Loucy (cell line): Measurements from ENCODE around the gene DEFB129.
A peak's percentile ranks its signal among the peaks of the same experiment; 100 is the strongest.

Experiments used
- EZH2phosphoT487 ChIP-seq: fragments of 200-600 bp; IDR thresholded peaks from 2 replicates; pipeline ENCODE4 v1.6.1; 2018; ENCODE audit warnings: antibody characterized with exemption, mild to moderate bottlenecking, moderate library complexity, borderline replicate concordance
- TF ChIP-seq, protein P1 (sequence below): fragments of 200-600 bp; sonication (generic); conservative IDR thresholded peaks from 2 replicates; pipeline ENCODE4 v1.5.1; 2014; ENCODE audit warnings: mild to moderate bottlenecking, antibody characterized with exemption, low read length

DNA sequence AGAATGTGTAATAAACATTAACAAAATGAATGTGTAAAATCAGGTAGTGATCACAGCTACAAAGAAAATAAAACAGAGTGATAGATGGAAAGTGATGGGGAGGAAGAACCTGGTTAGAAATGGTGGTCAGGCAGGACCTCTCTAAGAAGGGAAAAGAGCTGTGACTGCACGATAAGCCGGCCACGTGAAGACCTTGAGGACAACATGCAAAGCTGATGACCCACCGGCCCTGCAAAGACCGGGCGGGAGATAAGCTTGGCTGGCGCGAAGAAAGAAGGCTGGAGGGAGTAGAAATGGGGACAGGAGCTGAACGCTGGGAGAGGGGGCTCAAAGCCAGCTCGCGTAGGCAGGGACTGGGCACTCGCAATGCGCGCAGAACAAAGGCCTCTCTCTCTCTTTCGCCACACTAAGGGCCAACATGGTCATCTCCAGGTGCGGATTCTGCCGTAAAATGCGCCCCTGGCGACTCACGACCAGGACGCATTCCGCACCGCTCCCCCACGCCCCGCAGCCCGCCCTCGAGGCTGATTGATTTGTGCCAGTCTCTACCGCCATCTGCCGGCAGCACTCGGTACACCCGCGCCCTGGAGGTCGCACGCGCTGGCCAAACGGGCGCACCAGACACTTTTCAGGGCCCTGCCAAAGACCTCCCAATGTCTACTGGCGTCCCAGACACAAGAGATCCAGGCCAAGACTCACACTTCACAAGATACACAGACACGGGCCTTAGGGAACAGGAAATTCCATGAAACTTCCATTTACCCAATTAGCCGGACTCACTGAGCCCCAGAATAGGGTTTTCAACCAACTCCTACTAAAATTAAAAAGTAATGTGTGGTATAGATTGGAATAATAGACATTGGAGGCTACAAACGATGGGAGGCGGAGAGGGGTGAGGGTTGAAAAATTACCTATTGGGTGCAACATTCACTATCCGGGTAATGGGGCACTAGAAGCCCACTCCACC, 39.8 kb downstream of the DEFB129 start:
- TF ChIP-seq, protein P1, sequence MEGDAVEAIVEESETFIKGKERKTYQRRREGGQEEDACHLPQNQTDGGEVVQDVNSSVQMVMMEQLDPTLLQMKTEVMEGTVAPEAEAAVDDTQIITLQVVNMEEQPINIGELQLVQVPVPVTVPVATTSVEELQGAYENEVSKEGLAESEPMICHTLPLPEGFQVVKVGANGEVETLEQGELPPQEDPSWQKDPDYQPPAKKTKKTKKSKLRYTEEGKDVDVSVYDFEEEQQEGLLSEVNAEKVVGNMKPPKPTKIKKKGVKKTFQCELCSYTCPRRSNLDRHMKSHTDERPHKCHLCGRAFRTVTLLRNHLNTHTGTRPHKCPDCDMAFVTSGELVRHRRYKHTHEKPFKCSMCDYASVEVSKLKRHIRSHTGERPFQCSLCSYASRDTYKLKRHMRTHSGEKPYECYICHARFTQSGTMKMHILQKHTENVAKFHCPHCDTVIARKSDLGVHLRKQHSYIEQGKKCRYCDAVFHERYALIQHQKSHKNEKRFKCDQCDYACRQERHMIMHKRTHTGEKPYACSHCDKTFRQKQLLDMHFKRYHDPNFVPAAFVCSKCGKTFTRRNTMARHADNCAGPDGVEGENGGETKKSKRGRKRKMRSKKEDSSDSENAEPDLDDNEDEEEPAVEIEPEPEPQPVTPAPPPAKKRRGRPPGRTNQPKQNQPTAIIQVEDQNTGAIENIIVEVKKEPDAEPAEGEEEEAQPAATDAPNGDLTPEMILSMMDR: peak; percentile 92
- no peak for TF ChIP-seq EZH2phosphoT487
